ENCODE results near the gene HEBP1. TPM values are rescaled to one million over a fixed set of nuclear protein-coding genes. Genes with fewer than 3 reads are reported as not detected.

HEBP1 gene
- total and polyA plus RNA-seq, 8 donors = 58.9 to 81.1 (median 66.7) TPM

GRCh38 chr12:12992418-12993130, 7.5 kb downstream of the HEBP1 start:
- H3K9me3 ChIP-seq = no peaks in the 10 kb centered on the region
- no peaks in the 10 kb centered on the region for H3K27me3 ChIP-seq
- peak overlapping the region in 1 of 2 donors; percentile 8 for H3K4me3 ChIP-seq
- peak in 2 of 4 donors; percentile 76 to 88 for DNase-seq
- H3K27ac ChIP-seq = peak overlapping the region; percentile 82 to 86
- TF ChIP-seq, protein P1, sequence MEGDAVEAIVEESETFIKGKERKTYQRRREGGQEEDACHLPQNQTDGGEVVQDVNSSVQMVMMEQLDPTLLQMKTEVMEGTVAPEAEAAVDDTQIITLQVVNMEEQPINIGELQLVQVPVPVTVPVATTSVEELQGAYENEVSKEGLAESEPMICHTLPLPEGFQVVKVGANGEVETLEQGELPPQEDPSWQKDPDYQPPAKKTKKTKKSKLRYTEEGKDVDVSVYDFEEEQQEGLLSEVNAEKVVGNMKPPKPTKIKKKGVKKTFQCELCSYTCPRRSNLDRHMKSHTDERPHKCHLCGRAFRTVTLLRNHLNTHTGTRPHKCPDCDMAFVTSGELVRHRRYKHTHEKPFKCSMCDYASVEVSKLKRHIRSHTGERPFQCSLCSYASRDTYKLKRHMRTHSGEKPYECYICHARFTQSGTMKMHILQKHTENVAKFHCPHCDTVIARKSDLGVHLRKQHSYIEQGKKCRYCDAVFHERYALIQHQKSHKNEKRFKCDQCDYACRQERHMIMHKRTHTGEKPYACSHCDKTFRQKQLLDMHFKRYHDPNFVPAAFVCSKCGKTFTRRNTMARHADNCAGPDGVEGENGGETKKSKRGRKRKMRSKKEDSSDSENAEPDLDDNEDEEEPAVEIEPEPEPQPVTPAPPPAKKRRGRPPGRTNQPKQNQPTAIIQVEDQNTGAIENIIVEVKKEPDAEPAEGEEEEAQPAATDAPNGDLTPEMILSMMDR (IDR thresholded peaks at IDR 0.05) = no peak
- peak; percentile 82 for ATAC-seq
- peaks cover 0 to 47% of the 10 kb centered on the region in 2 donors for H3K4me1 ChIP-seq
- intact Hi-C loops (cut with DNase I) = no loop called here
- peaks cover 0 to 16% of the 10 kb centered on the region in 2 donors for H3K36me3 ChIP-seq

GRCh38 chr12:12990700-12991468, 9.2 kb downstream of the HEBP1 start:
- H3K9me3 ChIP-seq = no peaks in the 10 kb centered on the region
- intact Hi-C loops (cut with DNase I) = no loop called here
- no peak overlapping the region for H3K27ac ChIP-seq
- no peak for DNase-seq
- peaks cover 0 to 35% of the 10 kb centered on the region in 2 donors for H3K4me1 ChIP-seq
- no peak overlapping the region for H3K4me3 ChIP-seq
- TF ChIP-seq, protein P1 (IDR thresholded peaks at IDR 0.05) = no peak
- H3K36me3 ChIP-seq = peaks cover 0 to 33% of the 10 kb centered on the region in 2 donors
- no peaks in the 10 kb centered on the region for H3K27me3 ChIP-seq
- no peak for ATAC-seq

GRCh38 chr12:12987421-12987820, 12.6 kb downstream of the HEBP1 start:
- Histone ChIP-seq H3K4me1 (peaks cover 0 to 19% of the 10 kb centered on the region in 2 donors), H3K4me3 (no peak overlapping the region), H3K36me3 (peaks cover 0 to 52% of the 10 kb centered on the region in 2 donors), H3K27me3 (no peaks in the 10 kb centered on the region), H3K9me3 (no peaks in the 10 kb centered on the region), H3K27ac (no peak overlapping the region)
- TF ChIP-seq, protein P1 (IDR thresholded peaks at IDR 0.05) = no peak
- intact Hi-C loops (cut with DNase I) = no loop called here
- ATAC-seq (no peak), DNase-seq (no peak)

GRCh38 chr12:12986775-12987331, 13.2 kb downstream of the HEBP1 start:
- no peak overlapping the region for H3K4me3 ChIP-seq
- TF ChIP-seq, protein P1 (IDR thresholded peaks at IDR 0.05) = no peak
- no peak for ATAC-seq
- intact Hi-C loops (cut with DNase I) = no loop called here
- peaks cover 0 to 52% of the 10 kb centered on the region in 2 donors for H3K36me3 ChIP-seq
- no peak overlapping the region for H3K27ac ChIP-seq
- no peaks in the 10 kb centered on the region for H3K9me3 ChIP-seq
- H3K4me1 ChIP-seq = peaks cover 0 to 13% of the 10 kb centered on the region in 2 donors
- DNase-seq = no peak
- no peaks in the 10 kb centered on the region for H3K27me3 ChIP-seq

All from left lung (tissue), 10 donors.